OCI-LY7 (cell line): ENCODE data around the gene TP53BP1. TPM values are rescaled to one million over a fixed set of nuclear protein-coding genes. Genes with fewer than 3 reads are reported as not detected.

Experiments used
- BruUV-seq: library from RNA; stranded (reverse); fragments of 400-500 nt; replicated peaks from 2 replicates; lab custom pipeline; 2021; lab: Mats Ljungman, UMichigan
- CTCF ChIA-PET: fragments of 300-600 bp; sonication (Branson Sonifier 250); formaldehyde crosslinking; loops from one replicate; lab custom pipeline; 2022; ENCODE audit warnings: antibody characterized with exemption; ENCODE audit not compliant: unreplicated experiment; lab: Charles Lee
- POLR2A ChIA-PET: fragments of 300-600 bp; sonication (Branson Sonifier 250); formaldehyde crosslinking; loops from one replicate; lab custom pipeline; 2022; ENCODE audit warnings: antibody characterized with exemption; lab: Charles Lee
- DNase-seq: peaks from one replicate; pipeline ENCODE4 v3.0.0-alpha.2; 2015; ENCODE audit warnings: low spot score
- H2AFZ ChIP-seq: fragments of 200-600 bp; sonication (generic), shearing (Covaris generic); 2 replicates; pipeline ENCODE4 v1.6.1; 2014; ENCODE audit warnings: mild to moderate bottlenecking, antibody characterized with exemption, low read length, moderate library complexity
- H3K27ac ChIP-seq: fragments of 200-600 bp; sonication (generic); 2 replicates; pipeline ENCODE4 v1.5.1; 2014; ENCODE audit warnings: mixed run types, low read depth, mild to moderate bottlenecking, moderate library complexity, low read length, inconsistent platforms; ENCODE audit not compliant: poor library complexity, severe bottlenecking
- H3K36me3 ChIP-seq: fragments of 200-600 bp; sonication (generic); 2 replicates; pipeline ENCODE4 v1.6.1; 2014; ENCODE audit warnings: mild to moderate bottlenecking, antibody characterized with exemption, low read length, moderate library complexity, mixed read lengths; ENCODE audit not compliant: insufficient read depth
- H3K4me1 ChIP-seq: fragments of 200-600 bp; sonication (generic); 2 replicates; pipeline ENCODE4 v1.5.1; 2014; ENCODE audit warnings: mild to moderate bottlenecking, low read length; ENCODE audit not compliant: insufficient read depth, poor library complexity, severe bottlenecking
- H3K4me2 ChIP-seq: fragments of 200-600 bp; sonication (generic); 2 replicates; pipeline ENCODE4 v1.6.1; 2014; ENCODE audit warnings: mild to moderate bottlenecking, low read length
- H3K4me3 ChIP-seq: fragments of 200-600 bp; sonication (generic); 2 replicates; pipeline ENCODE4 v1.5.1; 2014; ENCODE audit warnings: mild to moderate bottlenecking, low read depth, low read length; ENCODE audit not compliant: poor library complexity, severe bottlenecking
- H3K79me2 ChIP-seq: fragments of 200-600 bp; sonication (generic); 2 replicates; pipeline ENCODE4 v1.6.1; 2016; ENCODE audit warnings: low read depth, mild to moderate bottlenecking, low read length, moderate library complexity, mixed read lengths; ENCODE audit not compliant: insufficient read depth
- H3K9me2 ChIP-seq: fragments of 200-600 bp; sonication (generic); 2 replicates; pipeline ENCODE4 v1.6.1; 2016; ENCODE audit warnings: mild to moderate bottlenecking, low read length, mixed read lengths; ENCODE audit not compliant: insufficient read depth
- H3K9me3 ChIP-seq: fragments of 200-600 bp; sonication (generic); 2 replicates; pipeline ENCODE4 v1.6.1; 2014; ENCODE audit warnings: mild to moderate bottlenecking, mixed run types, low read length, mixed read lengths
- H4K20me1 ChIP-seq: fragments of 200-600 bp; sonication (generic); 2 replicates; pipeline ENCODE4 v1.6.1; 2014; ENCODE audit warnings: mild to moderate bottlenecking, antibody characterized with exemption, low read length, moderate library complexity, mixed read lengths; ENCODE audit not compliant: insufficient read depth
- EZH2phosphoT487 ChIP-seq: fragments of 200-600 bp; sonication (generic); IDR thresholded peaks from 2 replicates; pipeline ENCODE4 v1.6.1; 2018; ENCODE audit warnings: low read depth, borderline replicate concordance, mild to moderate bottlenecking, mixed run types, antibody characterized with exemption, low read length, moderate library complexity, mixed read lengths
- intact Hi-C: fragments of 100-400 bp; cut with micrococcal nuclease; formaldehyde crosslinking; loops from one replicate; pipeline ENCODE4 v1.10.0; 2022; ENCODE audit not compliant: unreplicated experiment
- total RNA-seq, 2 experiments: library from RNA; depleted of rRNA in 1 of 2; stranded (reverse); fragments of >200 nt in 1 of 2; shearing (Covaris generic) in 1 of 2; gene quantifications; 2 replicates each; pipeline ENCODE4 v1.2.3, GENCODE V29; 2014 to 2022
- TF ChIP-seq, protein P1 (sequence below): fragments of 200-600 bp; sonication (generic); conservative IDR thresholded peaks from 2 replicates; pipeline ENCODE4 v1.5.1; 2014; ENCODE audit warnings: mild to moderate bottlenecking, antibody characterized with exemption, low read length, moderate library complexity, mixed read lengths

The TP53BP1 gene
- total RNA-seq, 2 experiments from 2014 or later = 51.8 to 69.3 TPM

DNA sequence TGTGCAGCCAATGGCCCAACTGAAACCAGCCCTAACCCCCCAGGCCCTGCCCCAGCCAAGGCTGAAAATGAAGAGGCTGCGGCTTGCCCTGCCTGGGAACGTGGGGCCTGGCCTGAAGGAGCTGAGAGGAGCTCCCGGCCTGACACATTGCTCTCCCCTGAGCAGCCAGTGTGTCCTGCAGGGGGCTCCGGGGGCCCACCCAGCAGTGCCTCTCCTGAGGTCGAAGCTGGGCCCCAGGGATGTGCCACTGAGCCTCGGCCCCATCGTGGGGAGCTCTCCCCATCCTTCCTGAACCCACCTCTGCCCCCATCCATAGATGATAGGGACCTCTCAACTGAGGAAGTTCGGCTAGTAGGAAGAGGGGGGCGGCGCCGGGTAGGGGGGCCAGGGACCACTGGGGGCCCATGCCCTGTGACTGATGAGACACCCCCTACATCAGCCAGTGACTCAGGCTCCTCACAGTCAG is 35.6 kb upstream of the TP53BP1 start:
- Histone ChIP-seq H2AFZ (no peak overlapping the region), H3K4me1 (peaks cover 13% of the 10 kb centered on the region), H3K4me2 (no peak overlapping the region), H4K20me1 (no peaks in the 10 kb centered on the region), H3K36me3 (peaks cover 1% of the 10 kb centered on the region; the same call in 1 of the 2 replicates), H3K79me2 (no peaks in the 10 kb centered on the region), H3K4me3 (no peak overlapping the region), H3K27ac (no peak overlapping the region), H3K9me3 (no peaks in the 10 kb centered on the region), H3K9me2 (no peaks in the 10 kb centered on the region)
- DNase-seq = no peak
- ChIA-PET CTCF (no interaction called here), POLR2A (no interaction called here)
- intact Hi-C loops = no loop called here
- BruUV-seq = no TSS peak
- TF ChIP-seq, protein P1, sequence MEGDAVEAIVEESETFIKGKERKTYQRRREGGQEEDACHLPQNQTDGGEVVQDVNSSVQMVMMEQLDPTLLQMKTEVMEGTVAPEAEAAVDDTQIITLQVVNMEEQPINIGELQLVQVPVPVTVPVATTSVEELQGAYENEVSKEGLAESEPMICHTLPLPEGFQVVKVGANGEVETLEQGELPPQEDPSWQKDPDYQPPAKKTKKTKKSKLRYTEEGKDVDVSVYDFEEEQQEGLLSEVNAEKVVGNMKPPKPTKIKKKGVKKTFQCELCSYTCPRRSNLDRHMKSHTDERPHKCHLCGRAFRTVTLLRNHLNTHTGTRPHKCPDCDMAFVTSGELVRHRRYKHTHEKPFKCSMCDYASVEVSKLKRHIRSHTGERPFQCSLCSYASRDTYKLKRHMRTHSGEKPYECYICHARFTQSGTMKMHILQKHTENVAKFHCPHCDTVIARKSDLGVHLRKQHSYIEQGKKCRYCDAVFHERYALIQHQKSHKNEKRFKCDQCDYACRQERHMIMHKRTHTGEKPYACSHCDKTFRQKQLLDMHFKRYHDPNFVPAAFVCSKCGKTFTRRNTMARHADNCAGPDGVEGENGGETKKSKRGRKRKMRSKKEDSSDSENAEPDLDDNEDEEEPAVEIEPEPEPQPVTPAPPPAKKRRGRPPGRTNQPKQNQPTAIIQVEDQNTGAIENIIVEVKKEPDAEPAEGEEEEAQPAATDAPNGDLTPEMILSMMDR = no peak
- no peak for TF ChIP-seq EZH2phosphoT487

DNA sequence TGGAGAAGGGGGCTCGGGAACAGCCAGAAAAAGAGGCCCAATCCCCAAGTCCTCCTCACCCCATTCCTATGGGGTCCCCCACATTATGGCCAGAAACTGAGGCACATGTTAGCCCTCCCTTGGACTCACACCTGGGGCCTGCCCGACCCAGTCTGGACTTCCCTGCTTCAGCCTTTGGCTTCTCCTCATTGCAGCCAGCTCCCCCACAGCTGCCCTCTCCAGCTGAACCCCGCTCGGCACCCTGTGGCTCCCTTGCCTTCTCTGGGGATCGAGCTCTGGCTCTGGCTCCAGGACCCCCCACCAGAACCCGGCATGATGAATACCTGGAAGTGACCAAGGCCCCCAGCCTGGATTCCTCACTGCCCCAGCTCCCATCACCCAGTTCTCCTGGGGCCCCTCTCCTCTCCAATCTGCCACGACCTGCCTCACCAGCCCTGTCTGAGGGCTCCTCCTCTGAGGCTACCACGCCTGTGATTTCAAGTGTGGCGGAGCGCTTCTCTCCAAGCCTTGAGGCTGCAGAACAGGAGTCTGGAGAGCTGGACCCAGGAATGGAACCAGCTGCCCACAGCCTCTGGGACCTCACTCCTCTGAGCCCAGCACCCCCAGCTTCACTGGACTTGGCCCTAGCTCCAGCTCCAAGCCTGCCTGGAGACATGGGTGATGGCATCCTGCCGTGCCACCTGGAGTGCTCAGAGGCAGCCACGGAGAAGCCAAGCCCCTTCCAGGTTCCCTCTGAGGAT is 35.0 kb upstream of the TP53BP1 start:
- Histone ChIP-seq H2AFZ (no peak overlapping the region), H3K36me3 (peaks cover 5% of the 10 kb centered on the region; the same call in 1 of the 2 replicates), H3K4me3 (no peak overlapping the region), H3K9me2 (no peaks in the 10 kb centered on the region), H3K4me1 (peaks cover 13% of the 10 kb centered on the region), H3K9me3 (no peaks in the 10 kb centered on the region), H3K79me2 (no peaks in the 10 kb centered on the region), H4K20me1 (no peaks in the 10 kb centered on the region), H3K27ac (no peak overlapping the region), H3K4me2 (no peak overlapping the region)
- POLR2A ChIA-PET = interaction anchor here (0.6 kb wide), 1 partner anchor 297 kb away, joined by 5 read pairs; the partner anchor contains the start of gene MFAP1
- CTCF ChIA-PET = no interaction called here
- no peak for TF ChIP-seq EZH2phosphoT487
- TF ChIP-seq, protein P1 = no peak
- no peak for DNase-seq
- intact Hi-C loops = no loop called here
- BruUV-seq = no TSS peak
